ENCODE measurements around the gene PHLDA3. TPM values are rescaled to one million over a fixed set of nuclear protein-coding genes. Genes with fewer than 3 reads are reported as not detected.
A peak's percentile ranks its signal among the peaks of the same experiment; 100 is the strongest.

The PHLDA3 gene
- total RNA-seq, 1 donor from 2014 or later: 90.0 TPM

- ATAC-seq (no peak), DNase-seq (no peak)
- H3K4me1 ChIP-seq: peaks cover 22% of the 10 kb centered on the region
- H3K27me3 ChIP-seq: no peaks in the 10 kb centered on the region
- H3K9me3 ChIP-seq: no peaks in the 10 kb centered on the region
- no peak for TF ChIP-seq CTCF (IDR thresholded peaks at IDR 0.05)
- no peak overlapping the region for H3K4me3 ChIP-seq
- no peak overlapping the region for H3K27ac ChIP-seq
- H3K36me3 ChIP-seq: no peaks in the 10 kb centered on the region
- intact Hi-C loops (cut with DNase I): no loop called here
Measured at GRCh38 chr1:201515062-201515750, 46.2 kb upstream of the PHLDA3 start.

- ATAC-seq: no peak
- Histone ChIP-seq H3K27me3 (no peaks in the 10 kb centered on the region), H3K4me1 (peaks cover 22% of the 10 kb centered on the region), H3K27ac (no peak overlapping the region), H3K9me3 (no peaks in the 10 kb centered on the region), H3K36me3 (no peaks in the 10 kb centered on the region), H3K4me3 (no peak overlapping the region)
- TF ChIP-seq CTCF (IDR thresholded peaks at IDR 0.05): no peak
- DNase-seq: no peak
- intact Hi-C loops (cut with DNase I): no loop called here
Measured at GRCh38 chr1:201514466-201514865, 45.5 kb upstream of the PHLDA3 start.

- DNase-seq (no peak), ATAC-seq (no peak)
- intact Hi-C loops (cut with DNase I): no loop called here
- peaks cover 22% of the 10 kb centered on the region for H3K4me1 ChIP-seq
- H3K27ac ChIP-seq: no peak overlapping the region
- H3K36me3 ChIP-seq: no peaks in the 10 kb centered on the region
- H3K9me3 ChIP-seq: no peaks in the 10 kb centered on the region
- no peak overlapping the region for H3K4me3 ChIP-seq
- TF ChIP-seq CTCF (IDR thresholded peaks at IDR 0.05): no peak
- no peaks in the 10 kb centered on the region for H3K27me3 ChIP-seq
Measured at GRCh38 chr1:201513498-201514243, 44.7 kb upstream of the PHLDA3 start.

GRCh38 chr1:201511941-201512539 is 43.1 kb upstream of the PHLDA3 start:
- Histone ChIP-seq H3K9me3 (no peaks in the 10 kb centered on the region), H3K4me3 (peak overlapping the region; percentile 6), H3K4me1 (peaks cover 32% of the 10 kb centered on the region), H3K36me3 (no peaks in the 10 kb centered on the region), H3K27ac (peak overlapping the region; percentile 77), H3K27me3 (no peaks in the 10 kb centered on the region)
- ATAC-seq (peak; percentile 88), DNase-seq (peak; percentile 85)
- intact Hi-C loops (cut with DNase I): no loop called here
- no peak for TF ChIP-seq CTCF (IDR thresholded peaks at IDR 0.05)

- DNase-seq: no peak
- Histone ChIP-seq H3K9me3 (no peaks in the 10 kb centered on the region), H3K4me1 (peaks cover 32% of the 10 kb centered on the region), H3K4me3 (no peak overlapping the region), H3K36me3 (no peaks in the 10 kb centered on the region), H3K27ac (peak overlapping the region; percentile 77), H3K27me3 (no peaks in the 10 kb centered on the region)
- TF ChIP-seq CTCF (IDR thresholded peaks at IDR 0.05): no peak
- intact Hi-C loops (cut with DNase I): no loop called here
- ATAC-seq: no peak
Measured at GRCh38 chr1:201511396-201511940, 42.5 kb upstream of the PHLDA3 start.

Measured in upper lobe of right lung (tissue), 1 donor.